Activated CD4-positive, alpha-beta T cell treated with anti-CD3 and anti-CD28 coated beads for 36 hours (primary cell): Measurements from ENCODE around the gene IL9R. TPM values are rescaled to one million over a fixed set of nuclear protein-coding genes. Genes with fewer than 3 reads are reported as not detected.
"Not testable (repeated sequence)": the region's sequence is repeated elsewhere in the genome, so short reads cannot be mapped to it uniquely, and the experiment has no call there.

ENCODE experiments used
- ATAC-seq: fragments of 200-7000 bp; cut with Tn5 transposase; one replicate; pipeline ENCODE4 v1.10.0; 2021; ENCODE audit warnings: mild to moderate bottlenecking, moderate library complexity
- CTCF ChIA-PET: fragments of 350-600 bp; sonication (Branson Sonifier 250); formaldehyde crosslinking; loops from one replicate; lab custom pipeline; 2021; ENCODE audit warnings: antibody characterized with exemption; lab: Charles Lee
- POLR2A ChIA-PET: fragments of 350-600 bp; sonication (Branson Sonifier 250); formaldehyde crosslinking; loops from one replicate; lab custom pipeline; 2021; ENCODE audit warnings: antibody characterized with exemption, inconsistent platforms; lab: Charles Lee
- DNase-seq: peaks from one replicate; pipeline ENCODE4 v3.0.0-alpha.2; 2020
- H3K27ac Mint-ChIP-seq: one replicate; pipeline ENCODE4 v1.8.0; 2021; ENCODE audit warnings: mixed read lengths
- H3K27me3 Mint-ChIP-seq: one replicate; pipeline ENCODE4 v1.8.0; 2021; ENCODE audit warnings: mixed read lengths
- H3K36me3 Mint-ChIP-seq: one replicate; pipeline ENCODE4 v1.8.0; 2021; ENCODE audit warnings: low read depth, mixed read lengths
- H3K4me1 Mint-ChIP-seq: one replicate; pipeline ENCODE4 v1.8.0; 2021; ENCODE audit warnings: mixed read lengths
- H3K4me3 Mint-ChIP-seq: one replicate; pipeline ENCODE4 v1.8.0; 2021; ENCODE audit warnings: mild to moderate bottlenecking, moderate library complexity, mixed read lengths
- H3K9me3 Mint-ChIP-seq: one replicate; pipeline ENCODE4 v1.8.0; 2021; ENCODE audit warnings: low read depth, mixed read lengths
- intact Hi-C, 2 experiments: fragments of 100-400 bp; cut with DNase I in 1 of 2; cut with micrococcal nuclease in 1 of 2; formaldehyde crosslinking; loops; one replicate each; pipeline versions ENCODE4 v1.14.2 to v1.15.1; 2022 to 2024; cut with DNase I, micrococcal nuclease
- total RNA-seq, 2 experiments: library from RNA; stranded (reverse); gene quantifications; one replicate each; pipeline ENCODE4 v1.2.3, GENCODE V29; 2021

Gene IL9R
- total RNA-seq, 2 experiments from 2014 or later = 1.2 to 2.0 TPM

- CTCF ChIA-PET = no interaction called here
- POLR2A ChIA-PET = no interaction called here
- ATAC-seq = no peak
- H3K4me1 Mint-ChIP-seq = peaks cover 10% of the 10 kb centered on the region
- H3K36me3 Mint-ChIP-seq = no peaks in the 10 kb centered on the region
- no peaks in the 10 kb centered on the region for H3K27me3 Mint-ChIP-seq
- intact Hi-C loops = no loop called here
- no peaks in the 10 kb centered on the region for H3K9me3 Mint-ChIP-seq
- DNase-seq = no peak
- H3K4me3 Mint-ChIP-seq = no peak overlapping the region
- H3K27ac Mint-ChIP-seq = no peak overlapping the region
Measured at GRCh38 chrX:155998761-155999510, 1.4 kb downstream of the IL9R start.

- H3K4me3 Mint-ChIP-seq, H3K27ac Mint-ChIP-seq, POLR2A ChIA-PET, intact Hi-C loops, CTCF ChIA-PET, H3K36me3 Mint-ChIP-seq, ATAC-seq, H3K4me1 Mint-ChIP-seq, H3K9me3 Mint-ChIP-seq, DNase-seq, H3K27me3 Mint-ChIP-seq: not testable (repeated sequence)
Measured at GRCh38 chrX:155999751-156000150, 2.3 kb downstream of the IL9R start.

- POLR2A ChIA-PET = no interaction called here
- CTCF ChIA-PET = no interaction called here
- DNase-seq = no peak
- intact Hi-C loops = no loop called here
- Mint-ChIP-seq H3K4me1 (peaks cover 10% of the 10 kb centered on the region), H3K9me3 (no peaks in the 10 kb centered on the region), H3K36me3 (no peaks in the 10 kb centered on the region), H3K27ac (no peak overlapping the region), H3K4me3 (no peak overlapping the region), H3K27me3 (no peaks in the 10 kb centered on the region)
- no peak for ATAC-seq
Measured at GRCh38 chrX:156000361-156000926, 2.9 kb downstream of the IL9R start.

GRCh38 chrX:156001001-156001666 is 3.6 kb downstream of the IL9R start:
- peaks cover 10% of the 10 kb centered on the region for H3K4me1 Mint-ChIP-seq
- H3K9me3 Mint-ChIP-seq = no peaks in the 10 kb centered on the region
- POLR2A ChIA-PET = no interaction called here
- intact Hi-C loops = no loop called here
- ATAC-seq = no peak
- no peak overlapping the region for H3K27ac Mint-ChIP-seq
- CTCF ChIA-PET = no interaction called here
- no peaks in the 10 kb centered on the region for H3K27me3 Mint-ChIP-seq
- H3K4me3 Mint-ChIP-seq = no peak overlapping the region
- H3K36me3 Mint-ChIP-seq = no peaks in the 10 kb centered on the region
- no peak for DNase-seq

- Mint-ChIP-seq H3K36me3 (no peaks in the 10 kb centered on the region), H3K27me3 (no peaks in the 10 kb centered on the region), H3K27ac (no peak overlapping the region), H3K4me1 (peaks cover 10% of the 10 kb centered on the region), H3K4me3 (no peak overlapping the region), H3K9me3 (no peaks in the 10 kb centered on the region)
- ChIA-PET CTCF (no interaction called here), POLR2A (no interaction called here)
- DNase-seq (no peak), ATAC-seq (no peak)
- intact Hi-C loops = no loop called here
Measured at GRCh38 chrX:156001667-156002021, 4.1 kb downstream of the IL9R start.

GRCh38 chrX:156002507-156002906 is 5.0 kb downstream of the IL9R start:
- ATAC-seq = no peak
- H3K4me3 Mint-ChIP-seq = no peak overlapping the region
- H3K9me3 Mint-ChIP-seq = no peaks in the 10 kb centered on the region
- H3K36me3 Mint-ChIP-seq = no peaks in the 10 kb centered on the region
- ChIA-PET CTCF (no interaction called here), POLR2A (no interaction called here)
- intact Hi-C loops = no loop called here
- DNase-seq = no peak
- no peak overlapping the region for H3K27ac Mint-ChIP-seq
- H3K4me1 Mint-ChIP-seq = peaks cover 5% of the 10 kb centered on the region
- H3K27me3 Mint-ChIP-seq = no peaks in the 10 kb centered on the region

- no peaks in the 10 kb centered on the region for H3K27me3 Mint-ChIP-seq
- ATAC-seq = no peak
- ChIA-PET CTCF (no interaction called here), POLR2A (no interaction called here)
- H3K4me1 Mint-ChIP-seq = no peaks in the 10 kb centered on the region
- H3K36me3 Mint-ChIP-seq = no peaks in the 10 kb centered on the region
- intact Hi-C loops = no loop called here
- no peak for DNase-seq
- H3K9me3 Mint-ChIP-seq = no peaks in the 10 kb centered on the region
- H3K27ac Mint-ChIP-seq = no peak overlapping the region
- H3K4me3 Mint-ChIP-seq = no peak overlapping the region
Measured at GRCh38 chrX:156003486-156004185, 6.1 kb downstream of the IL9R start.

GRCh38 chrX:156004256-156004655 is 6.8 kb downstream of the IL9R start:
- intact Hi-C loops = no loop called here
- ChIA-PET CTCF (no interaction called here), POLR2A (no interaction called here)
- ATAC-seq (no peak), DNase-seq (no peak)
- Mint-ChIP-seq H3K9me3 (no peaks in the 10 kb centered on the region), H3K27me3 (no peaks in the 10 kb centered on the region), H3K4me3 (no peak overlapping the region), H3K4me1 (no peaks in the 10 kb centered on the region), H3K36me3 (no peaks in the 10 kb centered on the region), H3K27ac (no peak overlapping the region)

GRCh38 chrX:156004740-156005139 is 7.2 kb downstream of the IL9R start:
- Mint-ChIP-seq H3K36me3 (no peaks in the 10 kb centered on the region), H3K9me3 (no peaks in the 10 kb centered on the region), H3K4me1 (no peaks in the 10 kb centered on the region), H3K4me3 (no peak overlapping the region), H3K27me3 (no peaks in the 10 kb centered on the region), H3K27ac (no peak overlapping the region)
- ChIA-PET POLR2A (no interaction called here), CTCF (no interaction called here)
- ATAC-seq (no peak), DNase-seq (no peak)
- intact Hi-C loops = no loop called here

- no peak overlapping the region for H3K27ac Mint-ChIP-seq
- intact Hi-C loops = no loop called here
- POLR2A ChIA-PET = no interaction called here
Measured at GRCh38 chrX:156005144-156005543, 7.6 kb downstream of the IL9R start.

GRCh38 chrX:156006468-156006867 is 9.0 kb downstream of the IL9R start:
- intact Hi-C loops, DNase-seq, CTCF ChIA-PET, H3K4me3 Mint-ChIP-seq, POLR2A ChIA-PET, H3K27ac Mint-ChIP-seq, ATAC-seq, H3K36me3 Mint-ChIP-seq, H3K4me1 Mint-ChIP-seq, H3K27me3 Mint-ChIP-seq, H3K9me3 Mint-ChIP-seq: not testable (repeated sequence)

More at GRCh38 chrX:156005144-156005543, 7.6 kb downstream of the IL9R start:
- no peak overlapping the region for H3K4me3 Mint-ChIP-seq
- no peak for DNase-seq
- CTCF ChIA-PET = no interaction called here
- H3K27me3 Mint-ChIP-seq = no peaks in the 10 kb centered on the region
- H3K9me3 Mint-ChIP-seq = no peaks in the 10 kb centered on the region
- no peaks in the 10 kb centered on the region for H3K36me3 Mint-ChIP-seq
- ATAC-seq = no peak
- H3K4me1 Mint-ChIP-seq = no peaks in the 10 kb centered on the region

- ATAC-seq, H3K27ac Mint-ChIP-seq, CTCF ChIA-PET, POLR2A ChIA-PET, H3K4me3 Mint-ChIP-seq, H3K27me3 Mint-ChIP-seq, DNase-seq, H3K4me1 Mint-ChIP-seq, H3K9me3 Mint-ChIP-seq, intact Hi-C loops, H3K36me3 Mint-ChIP-seq: not testable (repeated sequence)
Measured at GRCh38 chrX:156008379-156008778, 10.9 kb downstream of the IL9R start.
